Stimulated activated CD8-positive, alpha-beta memory T cell treated with anti-CD3 and anti-CD28 coated beads, Interleukin-4, amount 100 ng/mL, for 4 hours (primary cell): Measurements from ENCODE around the gene LRGUK.
A peak's percentile ranks its signal among the peaks of the same experiment; 100 is the strongest.

Experiments used
- DNase-seq, 2 donors: peaks; one replicate each; pipeline ENCODE4 v3.0.0-alpha.2; 2020; ENCODE audit warnings: low read depth in 2 of 2, low spot score in 1 of 2

LRGUK gene

GRCh38 chr7:134126596-134126965, 559 bp upstream of the LRGUK start:
- no peak for DNase-seq

- DNase-seq = no peak
Observed at GRCh38 chr7:134128829-134129228, 1.7 kb downstream of the LRGUK start.

DNA sequence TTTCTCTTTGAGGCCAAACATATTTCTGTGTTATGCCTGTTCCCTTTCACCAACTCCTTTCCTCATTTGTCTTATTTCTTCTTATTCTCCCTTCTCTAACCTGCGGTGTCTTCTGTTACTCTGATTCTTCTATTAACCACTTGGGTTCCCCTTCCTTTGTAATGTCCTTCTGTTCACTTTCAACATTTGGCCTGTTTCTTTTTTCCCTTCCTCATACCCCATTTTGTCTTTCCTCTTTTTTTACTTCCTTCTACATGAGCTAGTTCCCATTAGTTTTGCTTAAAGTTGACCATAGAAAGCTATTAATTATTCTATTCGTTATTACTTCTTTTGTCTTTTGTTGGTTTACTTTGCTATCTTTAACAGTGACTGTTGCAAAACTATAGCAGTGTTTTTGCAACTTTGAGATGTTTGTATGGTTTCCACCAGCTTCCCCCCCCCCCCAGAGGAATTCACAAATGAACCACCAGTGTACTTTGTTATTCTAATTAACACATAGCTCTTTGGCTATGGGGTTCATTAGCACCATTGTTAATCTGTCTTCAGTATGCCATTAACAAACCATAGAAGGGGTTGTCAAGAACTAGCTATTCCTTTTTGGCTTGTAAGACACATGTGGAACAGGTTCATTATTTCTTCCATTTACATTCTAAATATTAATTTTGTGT, 2.9 kb downstream of the LRGUK start:
- DNase-seq = no peak

GRCh38 chr7:134134004-134134403, 6.9 kb downstream of the LRGUK start:
- DNase-seq = no peak

DNA sequence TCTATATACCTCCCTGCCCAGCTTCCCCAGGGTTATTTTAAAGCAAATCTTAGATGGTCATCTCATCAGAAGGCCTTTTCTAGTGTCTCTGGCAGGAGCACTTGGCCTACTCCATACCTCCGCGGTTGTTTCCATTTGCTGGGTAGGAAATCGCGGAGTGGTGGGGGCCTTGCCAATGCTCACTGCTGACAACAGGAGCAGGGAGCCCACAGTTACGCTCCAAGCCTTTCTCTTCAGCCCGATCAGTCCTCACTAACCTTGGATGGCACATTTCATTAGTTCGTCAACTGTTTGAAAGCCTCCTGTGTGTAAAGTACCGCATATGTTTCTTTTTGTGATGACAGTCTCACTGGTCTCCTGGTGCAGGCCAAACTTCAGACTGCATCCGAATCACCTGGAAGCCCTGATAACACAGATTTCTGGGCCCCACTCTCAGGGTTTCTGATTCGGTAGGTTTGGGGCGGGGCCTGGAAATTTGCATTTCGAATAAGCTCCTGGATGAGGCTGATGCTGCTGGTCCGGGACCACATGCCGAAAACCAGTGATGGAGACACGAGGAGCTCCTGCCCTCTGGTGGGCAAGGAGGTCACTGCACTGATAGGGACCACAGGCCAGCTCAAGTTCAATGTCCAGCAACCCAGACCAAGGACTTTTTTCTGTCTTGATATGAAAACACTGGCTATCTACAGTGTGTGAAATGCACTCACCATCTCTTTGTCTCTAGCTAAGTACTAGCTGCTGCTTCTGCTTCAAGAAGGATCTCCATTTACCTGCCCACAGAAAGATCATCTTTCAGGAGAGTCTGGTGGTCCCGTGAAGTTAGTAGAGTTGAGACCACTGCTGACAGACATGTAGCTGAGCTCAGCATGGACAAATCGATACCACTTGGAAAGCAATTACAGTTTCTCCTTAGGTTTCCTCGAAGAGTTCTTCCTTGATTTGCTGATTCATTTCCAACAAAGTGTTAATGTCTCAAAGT, 14.0 kb downstream of the LRGUK start:
- DNase-seq = peak in 1 of 2 donors; percentile 15

DNA sequence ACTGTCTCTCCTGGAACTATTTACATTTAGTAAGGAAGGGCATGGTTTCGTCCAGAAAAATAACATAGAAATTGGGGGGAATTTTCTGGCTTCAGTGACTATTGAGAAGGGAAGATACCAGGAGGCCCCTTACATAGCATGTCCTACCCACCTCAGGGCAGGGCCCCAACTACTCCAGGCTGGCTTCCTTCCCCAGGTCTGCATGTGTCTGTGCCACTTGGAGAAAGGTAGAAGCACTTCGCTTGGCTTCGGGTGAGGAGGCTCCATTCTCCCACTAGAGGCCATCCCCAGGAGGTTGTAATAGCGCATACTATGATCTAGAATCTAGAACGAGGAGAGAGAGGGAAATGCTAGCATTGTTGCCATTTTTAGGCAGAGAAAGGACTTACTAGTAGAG, 14.7 kb downstream of the LRGUK start:
- no peak for DNase-seq

GRCh38 chr7:134153493-134154136, 26.5 kb downstream of the LRGUK start:
- DNase-seq = no peak

- DNase-seq = no peak
Observed at GRCh38 chr7:134154581-134155130, 27.5 kb downstream of the LRGUK start.

- DNase-seq = no peak
Observed at GRCh38 chr7:134155206-134155605, 28.1 kb downstream of the LRGUK start.

- no peak for DNase-seq
Observed at GRCh38 chr7:134155871-134156270, 28.7 kb downstream of the LRGUK start.

DNA sequence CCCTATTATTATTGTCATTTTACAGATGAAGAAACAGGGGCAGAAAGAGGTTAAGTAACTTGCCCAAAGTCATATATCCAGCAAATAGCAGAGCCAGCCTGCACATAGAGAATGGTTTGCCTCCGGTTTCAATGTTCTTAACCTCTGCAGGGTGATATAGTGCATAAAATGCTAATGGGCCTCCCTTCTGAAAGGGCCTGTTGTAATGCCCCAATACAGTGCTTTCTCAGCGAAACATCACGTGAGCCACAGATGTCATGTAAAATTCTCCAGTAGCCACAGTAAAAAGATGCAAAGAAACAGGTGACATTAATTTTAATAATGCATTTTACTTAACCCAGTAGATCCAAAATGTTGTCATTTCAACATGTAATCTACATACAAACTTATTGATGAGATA, 38.1 kb downstream of the LRGUK start:
- no peak for DNase-seq

GRCh38 chr7:134167250-134167649, 40.1 kb downstream of the LRGUK start:
- DNase-seq = no peak

- no peak for DNase-seq
Observed at GRCh38 chr7:134167841-134168240, 40.7 kb downstream of the LRGUK start.

DNA sequence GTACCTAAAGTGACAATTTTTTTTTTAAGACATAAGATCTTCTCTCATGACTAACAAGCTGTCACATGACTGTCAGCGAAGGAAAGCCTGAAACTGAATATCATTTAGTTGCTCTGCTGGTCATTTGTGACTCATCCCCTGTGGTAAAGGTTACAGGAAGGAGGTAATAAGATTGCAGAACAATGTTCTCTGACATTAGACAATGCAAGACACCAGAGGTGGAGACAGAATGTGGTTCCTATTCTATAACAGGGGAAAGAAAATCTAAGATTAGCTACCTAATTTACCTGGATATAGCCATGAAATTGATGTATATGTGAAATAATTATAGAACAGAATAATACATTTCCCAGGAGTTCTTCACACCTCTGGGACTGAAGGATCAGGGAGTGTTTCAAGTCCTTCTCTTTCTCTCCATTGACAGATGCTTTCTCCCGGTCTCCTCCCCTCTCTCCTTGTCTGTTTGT, 47.7 kb downstream of the LRGUK start:
- DNase-seq = no peak

DNA sequence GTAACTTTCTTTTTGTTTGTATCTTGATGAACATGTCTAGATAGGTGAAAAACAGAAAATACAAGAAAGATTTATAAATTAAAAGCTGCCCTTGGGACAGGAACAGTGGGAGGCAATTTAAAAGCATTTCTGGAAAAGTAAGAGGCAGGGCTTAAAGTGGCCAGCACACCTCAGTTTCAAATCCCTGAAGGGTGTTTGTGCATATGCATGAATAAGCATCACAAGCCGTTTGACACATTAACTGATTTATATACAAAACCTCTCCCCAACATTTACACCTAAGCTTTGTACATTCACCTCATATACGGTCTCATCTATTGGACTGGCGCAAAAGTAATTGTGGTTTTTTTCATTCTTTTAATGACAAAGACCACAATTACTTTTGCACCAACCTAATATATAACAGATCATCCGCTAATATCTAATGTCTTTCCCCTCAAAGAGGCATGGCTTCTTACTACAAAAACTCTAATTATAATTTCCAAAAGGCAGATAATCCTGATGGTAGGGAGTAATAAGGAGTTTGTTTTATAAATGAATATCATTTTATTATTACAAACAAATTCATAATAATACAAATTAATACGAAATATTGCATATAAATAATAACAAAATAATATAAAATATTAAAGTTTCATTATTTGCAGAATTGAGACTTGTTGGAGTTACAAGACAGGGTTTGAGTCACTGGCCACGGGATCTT, 48.3 kb downstream of the LRGUK start:
- no peak for DNase-seq

DNA sequence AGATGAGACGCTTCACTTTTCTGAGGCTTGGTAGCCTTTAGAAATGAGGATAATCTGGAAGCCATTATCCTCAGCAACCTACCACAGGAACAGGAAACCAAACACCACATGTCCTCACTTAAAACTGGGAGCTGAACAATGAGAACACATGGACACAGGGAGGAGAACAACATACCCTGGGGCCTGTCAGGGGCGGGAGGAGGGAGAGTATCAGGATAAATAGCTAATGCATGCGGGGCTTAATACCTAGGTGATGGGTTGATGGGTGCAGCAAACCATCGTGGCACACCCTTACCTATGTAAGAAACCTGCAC, 48.9 kb downstream of the LRGUK start:
- DNase-seq = no peak

DNA sequence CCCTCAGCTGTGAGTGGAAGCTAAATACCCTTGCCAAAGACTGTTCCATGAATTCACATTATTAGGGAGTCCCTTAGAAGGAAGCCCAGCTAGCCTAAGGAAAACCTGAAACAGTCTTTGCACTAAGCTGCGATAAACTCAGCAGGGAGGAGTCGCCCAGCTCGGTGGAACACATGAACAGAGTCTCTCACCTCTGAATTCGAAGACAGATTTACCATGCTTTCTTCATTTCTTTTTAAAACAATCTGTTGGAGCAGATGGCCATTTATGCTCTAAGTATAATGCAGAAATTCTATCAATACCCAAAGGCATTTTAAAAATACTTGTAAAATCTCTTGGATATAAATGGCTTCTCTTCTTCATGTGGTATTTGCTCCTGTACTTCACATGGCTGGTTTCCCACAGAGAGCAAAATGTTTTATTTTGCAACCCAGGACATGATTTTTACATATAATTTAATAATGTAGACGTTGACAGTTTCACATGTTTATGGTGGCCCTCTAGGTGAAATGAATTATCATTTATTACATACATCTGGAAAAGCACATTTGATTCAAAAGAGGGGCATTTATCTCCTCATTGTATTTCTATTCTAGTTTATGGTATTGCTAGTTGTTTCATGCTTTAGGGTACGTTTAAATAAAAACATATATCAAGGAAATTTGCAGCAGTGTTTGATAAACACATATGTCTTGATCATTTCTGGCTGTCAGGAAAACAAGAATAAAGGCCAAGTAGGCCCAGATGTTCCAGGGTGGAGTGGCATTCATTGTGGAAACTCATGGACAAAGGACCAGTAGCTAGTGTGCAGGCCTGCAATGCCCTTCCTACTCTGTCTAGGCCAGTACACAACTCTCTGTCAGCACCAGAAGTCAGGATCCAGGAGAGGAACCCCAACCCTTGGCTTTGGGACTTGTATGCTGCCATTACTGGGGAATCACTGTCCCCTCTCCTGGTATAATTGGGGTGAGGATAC, 52.2 kb downstream of the LRGUK start:
- no peak for DNase-seq

- no peak for DNase-seq
Observed at GRCh38 chr7:134180376-134180775, 53.2 kb downstream of the LRGUK start.

GRCh38 chr7:134182078-134182477, 54.9 kb downstream of the LRGUK start:
- no peak for DNase-seq

GRCh38 chr7:134184767-134185166, 57.6 kb downstream of the LRGUK start:
- no peak for DNase-seq
